ENCODE results near the gene NOP14. TPM values are rescaled to one million over a fixed set of nuclear protein-coding genes. Genes with fewer than 3 reads are reported as not detected.

NOP14 gene
- polyA plus RNA-seq, 1 of the 3 experiments (the other 2 are of a cell fraction), result 9.8 TPM

GRCh38 chr4:2965262-2965661 lies 2.1 kb upstream of the NOP14 start:
- POLR2A ChIA-PET, result no interaction called here
- Histone ChIP-seq H3K4me1 (ENCODE audit: control insufficient read depth in 1 of 2, insufficient read depth in 2 of 2, low read depth in 1 of 2, low read length in 1 of 2) (peaks cover 4 to 17% of the 10 kb centered on the region in 2 experiments; a peak in 2 of 4 replicates), H3K79me2 (ENCODE audit: insufficient read depth) (peaks cover 22% of the 10 kb centered on the region), H3F3A (replicated peaks; ENCODE audit: insufficient read depth) (peaks cover 4% of the 10 kb centered on the region), H3K27ac (ENCODE audit: low read depth in 2 of 2, low read length in 1 of 2) (no peak overlapping the region), H3K4me3 (ENCODE audit: low read depth in 2 of 2, low read length in 1 of 2) (no peak overlapping the region), H3K9me3 (no peaks in the 10 kb centered on the region), H3K36me3 (replicated peaks in 1 of 2; ENCODE audit: control insufficient read depth in 1 of 2, insufficient read depth in 2 of 2, low read length in 1 of 2) (no peaks in the 10 kb centered on the region), H3K27me3 (ENCODE audit: insufficient read depth) (no peaks in the 10 kb centered on the region), H4K20me1 (ENCODE audit: insufficient read depth) (peaks cover 7% of the 10 kb centered on the region), H2AFZ (ENCODE audit: low read depth) (no peak overlapping the region), H3K9me2 (no peaks in the 10 kb centered on the region), H3K4me2 (no peak overlapping the region), H3K9ac (no peak overlapping the region)
- CTCF ChIA-PET, result interaction anchor here (2.1 to 4.9 kb wide), 2 partner anchors 8 to 14 kb away, joined by 6 to 45 read pairs; no protein-coding TSS in a partner anchor
- TF ChIP-seq ELF1 (IDR thresholded peaks at IDR 0.05) (no peak), ZBTB33 (IDR thresholded peaks at IDR 0.05; ENCODE audit: borderline replicate concordance, low read depth) (no peak), EP300 (IDR thresholded peaks at IDR 0.05; ENCODE audit: borderline replicate concordance in 1 of 2, low read depth in 1 of 2, low read length in 1 of 2) (no peak), NRF1 (IDR thresholded peaks at IDR 0.05; ENCODE audit: low read depth, low read length) (no peak), USF2 (IDR thresholded peaks at IDR 0.05; ENCODE audit: borderline replicate concordance, low read depth, low read length) (no peak), MEF2A (IDR thresholded peaks at IDR 0.05; ENCODE audit: borderline replicate concordance, low read depth) (no peak), GABPA (IDR thresholded peaks at IDR 0.05; ENCODE audit: low read depth) (no peak), CTCF (IDR thresholded peaks at IDR 0.05) (no peak), SMC3 (IDR thresholded peaks at IDR 0.05; ENCODE audit: low read depth, low read length) (no peak), FOXM1 (IDR thresholded peaks at IDR 0.05; ENCODE audit: low read depth) (no peak), JUND (IDR thresholded peaks at IDR 0.05) (no peak)
- no peak for DNase-seq
- WGBS (ENCODE audit: low lambda C conversion rate), result 91% methylated on average over 16 of the region's 16 CpGs

GRCh38 chr4:2964706-2965258 lies 1.6 kb upstream of the NOP14 start:
- Histone ChIP-seq H3K4me2 (peak overlapping the region; percentile 91), H3K9me2 (no peaks in the 10 kb centered on the region), H3K27ac (ENCODE audit: low read depth in 2 of 2, low read length in 1 of 2) (no peak overlapping the region), H3K4me3 (ENCODE audit: low read depth in 2 of 2, low read length in 1 of 2) (peak overlapping the region; percentile 91 to 92), H3F3A (replicated peaks; ENCODE audit: insufficient read depth) (peaks cover 4% of the 10 kb centered on the region), H3K9me3 (no peaks in the 10 kb centered on the region), H4K20me1 (ENCODE audit: insufficient read depth) (peaks cover 11% of the 10 kb centered on the region), H3K79me2 (ENCODE audit: insufficient read depth) (peaks cover 27% of the 10 kb centered on the region), H3K4me1 (ENCODE audit: control insufficient read depth in 1 of 2, insufficient read depth in 2 of 2, low read depth in 1 of 2, low read length in 1 of 2) (peaks cover 4 to 17% of the 10 kb centered on the region in 2 experiments; a peak in 2 of 4 replicates), H2AFZ (ENCODE audit: low read depth) (0 out of 2 replicates have a peak overlapping the region, but pooled peaks have one; percentile 90), H3K27me3 (ENCODE audit: insufficient read depth) (no peaks in the 10 kb centered on the region), H3K9ac (no peak overlapping the region), H3K36me3 (replicated peaks in 1 of 2; ENCODE audit: control insufficient read depth in 1 of 2, insufficient read depth in 2 of 2, low read length in 1 of 2) (no peaks in the 10 kb centered on the region)
- POLR2A ChIA-PET, result no interaction called here
- 86% methylated on average over 5 of the region's 5 CpGs for WGBS (ENCODE audit: low lambda C conversion rate)
- CTCF ChIA-PET, result interaction anchor here (2.1 to 4.9 kb wide), 2 partner anchors 9 to 14 kb away, joined by 6 to 45 read pairs; no protein-coding TSS in a partner anchor
- DNase-seq, result no peak
- TF ChIP-seq GABPA (IDR thresholded peaks at IDR 0.05; ENCODE audit: low read depth), result no peak
- TF ChIP-seq EZH2phosphoT487 (IDR thresholded peaks at IDR 0.05; ENCODE audit: borderline replicate concordance, low read depth), result no peak
- TF ChIP-seq JUND (IDR thresholded peaks at IDR 0.05), result no peak
- TF ChIP-seq SIN3A (IDR thresholded peaks at IDR 0.05; ENCODE audit: borderline replicate concordance, low read depth, low read length), result no peak
- TF ChIP-seq RCOR1 (IDR thresholded peaks at IDR 0.05; ENCODE audit: low read length), result no peak
- no peak for TF ChIP-seq FOXM1 (IDR thresholded peaks at IDR 0.05; ENCODE audit: low read depth)
- TF ChIP-seq TCF12 (IDR thresholded peaks at IDR 0.05), result no peak
- TF ChIP-seq IRF3 (IDR thresholded peaks at IDR 0.05; ENCODE audit: low read depth, low read length), result no peak
- no peak for TF ChIP-seq MAX (IDR thresholded peaks at IDR 0.05; ENCODE audit: low read depth)
- no peak for TF ChIP-seq MEF2A (IDR thresholded peaks at IDR 0.05; ENCODE audit: borderline replicate concordance, low read depth)

Data from SK-N-SH (cell line).